G401.6 (cell line): ENCODE measurements around the gene FADS2.

Experiments
- FAIRE-seq: peaks from 2 replicates; lab custom pipeline; 2012; peaks lifted over from hg19 to GRCh38; lab: Jason Lieb, UNC

The FADS2 gene

GRCh38 chr11:61827571-61828378 lies at the start of gene FADS2:
Gene FADS2, plus strand, starts transcription at chr11:61828300. Its CDS starts 91 bp downstream, at chr11:61828391.
- FAIRE-seq: peak; percentile 27

GRCh38 chr11:61778357-61778886 lies 49.7 kb upstream of the FADS2 start:
- no peak for FAIRE-seq

- no peak for FAIRE-seq
These were observed 49.0 kb upstream of the FADS2 start for GRCh38 chr11:61778920-61779650.

GRCh38 chr11:61779666-61780525 lies 48.2 kb upstream of the FADS2 start:
- FAIRE-seq: no peak

- no peak for FAIRE-seq
These were observed 47.4 kb upstream of the FADS2 start for GRCh38 chr11:61780581-61781162.

GRCh38 chr11:61781585-61781984 lies 46.5 kb upstream of the FADS2 start:
- no peak for FAIRE-seq

GRCh38 chr11:61782299-61782698 lies 45.8 kb upstream of the FADS2 start:
- FAIRE-seq: no peak

GRCh38 chr11:61782841-61783240 lies 45.3 kb upstream of the FADS2 start:
- FAIRE-seq: no peak

GRCh38 chr11:61783717-61784505 lies 44.2 kb upstream of the FADS2 start:
- no peak for FAIRE-seq

GRCh38 chr11:61784506-61784805 lies 43.6 kb upstream of the FADS2 start:
- FAIRE-seq: no peak

GRCh38 chr11:61785837-61786402 lies 42.2 kb upstream of the FADS2 start:
- FAIRE-seq: no peak

GRCh38 chr11:61787928-61788491 lies 40.1 kb upstream of the FADS2 start:
- peak; percentile 41 for FAIRE-seq

- FAIRE-seq: no peak
These were observed 36.3 kb upstream of the FADS2 start for GRCh38 chr11:61791737-61792309.

GRCh38 chr11:61792310-61793082 lies 35.6 kb upstream of the FADS2 start, which contains the start of the genes FEN1 and TMEM258:
Gene FEN1, plus strand, starts transcription at chr11:61792911. Its CDS starts 2,451 bp downstream, at chr11:61795362.
Gene TMEM258, minus strand, starts transcription at chr11:61792599. Its CDS starts 41 bp downstream, at chr11:61792558.
- FAIRE-seq: no peak

GRCh38 chr11:61793083-61793828 lies 34.8 kb upstream of the FADS2 start:
- FAIRE-seq: no peak

GRCh38 chr11:61793829-61794204 lies 34.3 kb upstream of the FADS2 start:
- no peak for FAIRE-seq

GRCh38 chr11:61794579-61794978 lies 33.5 kb upstream of the FADS2 start:
- FAIRE-seq: no peak

GRCh38 chr11:61795459-61795858 lies 32.6 kb upstream of the FADS2 start:
- FAIRE-seq: no peak
